Activated effector memory CD4-positive, alpha-beta T cell treated with Interleukin-2 at 50 U/mL for 16 hours (primary cell): ENCODE data around the gene ARSI.

Experiments
- DNase-seq: peaks from one replicate; pipeline ENCODE4 v3.0.0-alpha.2; 2020

ARSI gene

GRCh38 chr5:150326707-150327106, 24.0 kb upstream of the ARSI start:
- DNase-seq = no peak

GRCh38 chr5:150325426-150325825, 22.7 kb upstream of the ARSI start:
- no peak for DNase-seq

- DNase-seq = no peak
Observed at GRCh38 chr5:150323819-150324218, 21.1 kb upstream of the ARSI start.

GRCh38 chr5:150323092-150323491, 20.4 kb upstream of the ARSI start:
- no peak for DNase-seq

GRCh38 chr5:150322202-150322601, 19.5 kb upstream of the ARSI start:
- no peak for DNase-seq

- no peak for DNase-seq
Observed at GRCh38 chr5:150321784-150322183, 19.1 kb upstream of the ARSI start.

GRCh38 chr5:150321211-150321610, 18.5 kb upstream of the ARSI start:
- no peak for DNase-seq

GRCh38 chr5:150320044-150320613, 17.4 kb upstream of the ARSI start:
- no peak for DNase-seq

- DNase-seq = no peak
Observed at GRCh38 chr5:150319484-150319790, 16.7 kb upstream of the ARSI start.

GRCh38 chr5:150318613-150319483, 16.1 kb upstream of the ARSI start:
- DNase-seq = no peak

GRCh38 chr5:150317048-150318003, 14.6 kb upstream of the ARSI start:
- DNase-seq = no peak

GRCh38 chr5:150316320-150316719, 13.6 kb upstream of the ARSI start:
- no peak for DNase-seq

GRCh38 chr5:150315245-150315644, 12.5 kb upstream of the ARSI start:
- no peak for DNase-seq

- DNase-seq = no peak
Observed at GRCh38 chr5:150313921-150314716, 11.4 kb upstream of the ARSI start.

- no peak for DNase-seq
Observed at GRCh38 chr5:150313501-150313900, 10.8 kb upstream of the ARSI start.

- DNase-seq = no peak
Observed at GRCh38 chr5:150312518-150312917, 9.8 kb upstream of the ARSI start.

GRCh38 chr5:150311015-150311692, 8.4 kb upstream of the ARSI start:
- no peak for DNase-seq

- no peak for DNase-seq
Observed at GRCh38 chr5:150310246-150310645, 7.5 kb upstream of the ARSI start.

GRCh38 chr5:150309886-150310239, 7.2 kb upstream of the ARSI start:
- no peak for DNase-seq

GRCh38 chr5:150309101-150309885, 6.6 kb upstream of the ARSI start:
- DNase-seq = no peak
